Adrenal gland (tissue), 19 donors: ENCODE data around the gene ABCA5. TPM values are rescaled to one million over a fixed set of nuclear protein-coding genes. Genes with fewer than 3 reads are reported as not detected.
A peak's percentile ranks its signal among the peaks of the same experiment; 100 is the strongest.

Source experiments
- DNase-seq, 7 donors: peaks; one replicate each; pipeline ENCODE4 v3.0.0-alpha.2; 2019 to 2020
- H3K27ac ChIP-seq, 5 donors: fragments of 200-600 bp; sonication (generic) in 4 of 5; 1 replicate in 3 of 5; 2 replicates in 2 of 5; pipeline versions ENCODE4 v1.5.1 to v1.8.0; 2016 to 2020; ENCODE audit warnings: mild to moderate bottlenecking in 1 of 5
- H3K27me3 ChIP-seq: fragments of 200-600 bp; 2 replicates; pipeline ENCODE4 v1.8.0; 2021
- H3K36me3 ChIP-seq, 2 donors: fragments of 200-600 bp; replicated peaks in 1 of 2; 1 replicate in 1 of 2; 2 replicates in 1 of 2; pipeline versions ENCODE4 v1.5.1 to v1.8.0; 2018 to 2022
- H3K4me1 ChIP-seq, 2 donors: fragments of 200-600 bp; replicated peaks in 1 of 2; 1 replicate in 1 of 2; 2 replicates in 1 of 2; pipeline versions ENCODE4 v1.5.1 to v1.8.0; 2018 to 2021
- H3K4me3 ChIP-seq, 4 donors: fragments of 200-600 bp; sonication (generic) in 3 of 4; one replicate each; pipeline ENCODE4 v1.5.1; 2016 to 2018
- H3K9me3 ChIP-seq, 3 donors: fragments of 200-600 bp; sonication (generic) in 1 of 3; replicated peaks in 1 of 3; 1 replicate in 2 of 3; 2 replicates in 1 of 3; pipeline versions ENCODE4 v1.5.1 to v1.8.0; 2016 to 2021
- POLR2A ChIP-seq, 2 donors: fragments of 450-650 bp; IDR thresholded peaks; one replicate each; pipeline ENCODE4 v1.6.1; 2017; ENCODE audit warnings: antibody characterized with exemption in 2 of 2, mild to moderate bottlenecking in 2 of 2, moderate library complexity in 1 of 2
- WGBS, 4 donors: extraction: QIAGEN DNeasy Blood & Tissue Kit in 2 of 4; methylation state at CpG; one replicate each; pipeline versions ENCODE4 v1.1.5 to v1.1.7; 2013 to 2017; 5-methylcytosine and 5-hydroxymethylcytosine counted together
- intact Hi-C, 2 donors: fragments of 100-400 bp; cut with DNase I; formaldehyde crosslinking; loops; one replicate each; pipeline versions ENCODE4 v1.14.1 to v1.15.0; 2022 to 2023
- long read RNA-seq, 10 donors: library from polyadenylated mRNA in 3 of 10; unstranded in 2 of 10; stranded (forward) in 1 of 10; transcript quantifications; one replicate each; pipeline ENCODE4 v2.0.0 and lab custom pipeline, GENCODE V29; 2021 to 2026
- polyA plus RNA-seq, 3 donors: library from polyadenylated mRNA; stranded (reverse); fragments of 200-250 nt in 2 of 3; fragments of 350-450 nt in 1 of 3; fragmentation: Illumina TruSeq in 1 of 3; extraction: RNeasy Lipid Tissue Mini Kit (QIAGEN cat#74804) in 1 of 3; gene quantifications; one replicate each; pipeline ENCODE4 v1.2.3, GENCODE V29; 2013 to 2014
- total RNA-seq, 9 donors: library from RNA; depleted of rRNA in 4 of 9; stranded (reverse); fragments of >200 nt in 4 of 9; fragments of 120-200 nt in 1 of 9; fragmentation: NEBNext Ultra II Directional in 1 of 9; extraction: Animal tissue kit (Norgen Biotek cat#: 25700) in 1 of 9; gene quantifications; one replicate each; pipeline versions ENCODE4 v1.1.0 to v1.2.4, GENCODE V29; 2013 to 2023
- TF ChIP-seq, protein P1 (sequence below), 6 experiments: fragments of 450-650 bp in 4 of 6; fragments of 200-600 bp in 2 of 6; sonication (generic) in 1 of 6; IDR thresholded peaks; 1 replicate in 5 of 6; 2 replicates in 1 of 6; pipeline versions ENCODE4 v1.5.1 to v1.8.0; 2016 to 2021; ENCODE audit warnings: antibody characterized with exemption in 6 of 6, mild to moderate bottlenecking in 2 of 6, moderate library complexity in 1 of 6
- donor health status: healthy with polysubstance abuse.
- donor health status: Bipolar disorder and iron deficiency.
- donor health status: DM: yes; HTN: yes; CAD: no.
- donor health status: DM: no; HTN: no; CAD: no.
- donor health status: DM: no; HTN: no; CAD: no.
- donor health status: DM: yes; HTN: yes; CAD: no.

ABCA5 gene, protein sequence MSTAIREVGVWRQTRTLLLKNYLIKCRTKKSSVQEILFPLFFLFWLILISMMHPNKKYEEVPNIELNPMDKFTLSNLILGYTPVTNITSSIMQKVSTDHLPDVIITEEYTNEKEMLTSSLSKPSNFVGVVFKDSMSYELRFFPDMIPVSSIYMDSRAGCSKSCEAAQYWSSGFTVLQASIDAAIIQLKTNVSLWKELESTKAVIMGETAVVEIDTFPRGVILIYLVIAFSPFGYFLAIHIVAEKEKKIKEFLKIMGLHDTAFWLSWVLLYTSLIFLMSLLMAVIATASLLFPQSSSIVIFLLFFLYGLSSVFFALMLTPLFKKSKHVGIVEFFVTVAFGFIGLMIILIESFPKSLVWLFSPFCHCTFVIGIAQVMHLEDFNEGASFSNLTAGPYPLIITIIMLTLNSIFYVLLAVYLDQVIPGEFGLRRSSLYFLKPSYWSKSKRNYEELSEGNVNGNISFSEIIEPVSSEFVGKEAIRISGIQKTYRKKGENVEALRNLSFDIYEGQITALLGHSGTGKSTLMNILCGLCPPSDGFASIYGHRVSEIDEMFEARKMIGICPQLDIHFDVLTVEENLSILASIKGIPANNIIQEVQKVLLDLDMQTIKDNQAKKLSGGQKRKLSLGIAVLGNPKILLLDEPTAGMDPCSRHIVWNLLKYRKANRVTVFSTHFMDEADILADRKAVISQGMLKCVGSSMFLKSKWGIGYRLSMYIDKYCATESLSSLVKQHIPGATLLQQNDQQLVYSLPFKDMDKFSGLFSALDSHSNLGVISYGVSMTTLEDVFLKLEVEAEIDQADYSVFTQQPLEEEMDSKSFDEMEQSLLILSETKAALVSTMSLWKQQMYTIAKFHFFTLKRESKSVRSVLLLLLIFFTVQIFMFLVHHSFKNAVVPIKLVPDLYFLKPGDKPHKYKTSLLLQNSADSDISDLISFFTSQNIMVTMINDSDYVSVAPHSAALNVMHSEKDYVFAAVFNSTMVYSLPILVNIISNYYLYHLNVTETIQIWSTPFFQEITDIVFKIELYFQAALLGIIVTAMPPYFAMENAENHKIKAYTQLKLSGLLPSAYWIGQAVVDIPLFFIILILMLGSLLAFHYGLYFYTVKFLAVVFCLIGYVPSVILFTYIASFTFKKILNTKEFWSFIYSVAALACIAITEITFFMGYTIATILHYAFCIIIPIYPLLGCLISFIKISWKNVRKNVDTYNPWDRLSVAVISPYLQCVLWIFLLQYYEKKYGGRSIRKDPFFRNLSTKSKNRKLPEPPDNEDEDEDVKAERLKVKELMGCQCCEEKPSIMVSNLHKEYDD (N-terminal part only)
- total RNA-seq (100 to 1,000 TPM in 1 of 9 donors, 10 to 100 TPM in 8; 21.5 to 142 (median 35.1) TPM), polyA plus RNA-seq (100 to 1,000 TPM in 1 of 3 donors, 10 to 100 TPM in 2; 28.5 to 103 (median 46.3) TPM)
- long read RNA-seq, donor 1, partial matches to known transcripts, result 0 of 7 reads
- long read RNA-seq, donor 1, other reads (novel, unspliced or antisense), result 0 of 7 reads
- long read RNA-seq, donor 2, partial matches to known transcripts, result 13 of 20 reads
- long read RNA-seq, donor 2, other reads (novel, unspliced or antisense), result 0 of 20 reads
- long read RNA-seq, donor 3, partial matches to known transcripts, result 26 of 27 reads
- long read RNA-seq, donor 3, other reads (novel, unspliced or antisense), result 0 of 27 reads
- long read RNA-seq, donor 4, partial matches to known transcripts, result 7 of 11 reads
- long read RNA-seq, donor 4, other reads (novel, unspliced or antisense), result 2 of 11 reads
- long read RNA-seq, donor 5, full-length matches to known transcripts, result 6 of 20 reads
- long read RNA-seq, donor 5, partial matches to known transcripts, result 4 of 20 reads
- long read RNA-seq, donor 5, other reads (novel, unspliced or antisense), result 10 of 20 reads
- long read RNA-seq, donor 6, partial matches to known transcripts, result 5 of 6 reads
- long read RNA-seq, donor 6, other reads (novel, unspliced or antisense), result 1 of 6 reads
- long read RNA-seq, donor 7, partial matches to known transcripts, result 0 of 7 reads
- long read RNA-seq, donor 7, other reads (novel, unspliced or antisense), result 0 of 7 reads
- long read RNA-seq, donor 8, transcript ABCA5-205 (6 exons, 804 nt), result major isoform, 5 of 17 reads
- long read RNA-seq, donor 8, partial matches to known transcripts, result 7 of 17 reads
- long read RNA-seq, donor 8, other reads (novel, unspliced or antisense), result 0 of 17 reads
- long read RNA-seq, donor 9, transcript ABCA5-214 (5 exons, 1,695 nt), result major isoform, 7 of 10 reads
- long read RNA-seq, donor 9, partial matches to known transcripts, result 0 of 10 reads
- long read RNA-seq, donor 9, other reads (novel, unspliced or antisense), result 0 of 10 reads
- long read RNA-seq, donor 10, partial matches to known transcripts, result 0 of 4 reads
- long read RNA-seq, donor 10, other reads (novel, unspliced or antisense), result 0 of 4 reads

DNA sequence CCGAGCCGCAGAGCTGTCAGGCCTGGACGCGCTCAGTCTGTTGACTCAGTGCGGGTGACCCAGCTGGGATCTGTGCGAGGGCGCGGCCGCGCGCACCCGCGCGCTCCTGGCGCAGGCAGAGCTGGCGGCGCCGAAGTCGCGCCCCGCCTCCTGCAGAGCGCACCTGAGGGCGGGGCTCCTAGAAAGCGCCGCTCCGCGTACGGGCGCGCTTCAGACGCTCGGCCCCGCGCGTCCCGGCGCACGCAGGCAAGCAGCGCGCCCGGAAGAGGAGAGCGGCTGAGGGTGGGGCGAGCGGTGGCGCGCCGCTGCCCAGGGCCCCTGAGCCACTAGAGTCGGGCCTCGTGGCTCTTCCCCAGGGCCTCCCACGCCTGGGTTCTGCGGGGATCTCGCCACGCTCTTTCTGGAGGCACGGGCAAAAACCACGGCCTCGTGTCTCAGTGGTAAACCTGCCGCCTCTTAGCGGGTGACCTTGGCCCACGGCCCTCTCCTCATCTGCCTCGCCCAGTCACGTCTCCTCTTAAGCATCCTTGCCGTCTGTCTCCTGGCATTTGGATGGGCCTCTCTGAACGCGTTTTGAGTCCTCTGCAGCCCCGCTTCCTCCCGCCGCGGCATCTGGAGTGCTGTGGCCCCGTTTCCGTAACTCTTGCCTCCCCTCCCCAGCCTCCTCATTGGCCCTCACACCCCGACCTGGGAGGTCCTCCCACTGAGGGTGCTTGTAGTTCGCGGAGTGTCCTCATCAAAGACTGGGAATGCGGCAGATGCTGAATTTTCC is at the start of gene ABCA5:
Gene ABCA5 (minus strand): TSS at position 74 of the 772 bp plus-strand sequence. CDS start 12,718 bp downstream, outside the sequence.
- peak within 1 kb of the TSS; percentile 45 to 76 (median 57) for H3K4me3 ChIP-seq
- TF ChIP-seq, protein P1, sequence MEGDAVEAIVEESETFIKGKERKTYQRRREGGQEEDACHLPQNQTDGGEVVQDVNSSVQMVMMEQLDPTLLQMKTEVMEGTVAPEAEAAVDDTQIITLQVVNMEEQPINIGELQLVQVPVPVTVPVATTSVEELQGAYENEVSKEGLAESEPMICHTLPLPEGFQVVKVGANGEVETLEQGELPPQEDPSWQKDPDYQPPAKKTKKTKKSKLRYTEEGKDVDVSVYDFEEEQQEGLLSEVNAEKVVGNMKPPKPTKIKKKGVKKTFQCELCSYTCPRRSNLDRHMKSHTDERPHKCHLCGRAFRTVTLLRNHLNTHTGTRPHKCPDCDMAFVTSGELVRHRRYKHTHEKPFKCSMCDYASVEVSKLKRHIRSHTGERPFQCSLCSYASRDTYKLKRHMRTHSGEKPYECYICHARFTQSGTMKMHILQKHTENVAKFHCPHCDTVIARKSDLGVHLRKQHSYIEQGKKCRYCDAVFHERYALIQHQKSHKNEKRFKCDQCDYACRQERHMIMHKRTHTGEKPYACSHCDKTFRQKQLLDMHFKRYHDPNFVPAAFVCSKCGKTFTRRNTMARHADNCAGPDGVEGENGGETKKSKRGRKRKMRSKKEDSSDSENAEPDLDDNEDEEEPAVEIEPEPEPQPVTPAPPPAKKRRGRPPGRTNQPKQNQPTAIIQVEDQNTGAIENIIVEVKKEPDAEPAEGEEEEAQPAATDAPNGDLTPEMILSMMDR (IDR thresholded peaks at IDR 0.05), result no peak
- TF ChIP-seq POLR2A (IDR thresholded peaks at IDR 0.05), result peak; percentile 88 to 98
- peaks cover 13 to 36% of the 10 kb centered on the region in 2 donors for H3K4me1 ChIP-seq
- peak within 1 kb of the TSS; percentile 24 to 92 (median 86) for H3K27ac ChIP-seq
- 0 to 5% (median 1%) methylated on average over 17 to 74 of the region's 74 CpGs for WGBS, 4 donors
- H3K27me3 ChIP-seq, result no peaks in the 10 kb centered on the region
- H3K36me3 ChIP-seq, result no peaks in the 10 kb centered on the region
- DNase-seq, result peak; percentile 90 to 95 (median 92)
- no peaks in the 10 kb centered on the region for H3K9me3 ChIP-seq
- intact Hi-C loops, result no loop called here

DNA sequence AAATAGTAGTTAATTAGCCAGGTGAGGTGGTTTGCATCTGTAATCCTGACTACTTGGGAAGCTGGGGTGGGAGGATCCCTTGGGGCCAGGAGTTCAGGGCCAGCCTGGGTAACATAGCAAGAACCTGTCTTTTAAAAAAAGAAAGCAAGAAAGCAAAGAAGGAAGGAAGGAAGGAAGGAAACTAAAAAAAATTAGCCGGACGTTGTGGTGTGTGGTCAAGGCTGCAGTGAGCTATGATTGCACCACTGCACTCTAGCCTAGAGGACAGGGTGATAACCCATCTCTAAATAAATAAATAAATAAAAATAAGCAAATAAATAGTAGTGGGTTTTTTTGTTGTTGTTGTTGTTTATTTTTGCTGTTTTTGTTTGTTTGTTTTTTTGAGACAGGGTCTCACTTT is 48.3 kb upstream of the ABCA5 start:
- WGBS, 4 donors, result 38 to 50% (median 45%) methylated on average over 2 of the region's 2 CpGs
- no peaks in the 10 kb centered on the region for H3K9me3 ChIP-seq
- H3K4me3 ChIP-seq, result no peak overlapping the region
- no peak for DNase-seq
- no peak overlapping the region for H3K27ac ChIP-seq
- H3K27me3 ChIP-seq, result no peaks in the 10 kb centered on the region
- no peak for TF ChIP-seq POLR2A (IDR thresholded peaks at IDR 0.05)
- TF ChIP-seq, protein P1 (IDR thresholded peaks at IDR 0.05), result no peak
- intact Hi-C loops, result no loop called here
- H3K4me1 ChIP-seq, result no peaks in the 10 kb centered on the region
- H3K36me3 ChIP-seq, result no peaks in the 10 kb centered on the region
